Testis (tissue), 3 donors: ENCODE data around the gene DDX55. TPM values are rescaled to one million over a fixed set of nuclear protein-coding genes. Genes with fewer than 3 reads are reported as not detected.

Experiments
- DNase-seq: peaks from one replicate; pipeline ENCODE4 v3.0.0-alpha.2; 2019
- H3K27ac ChIP-seq, 2 donors: fragments of 200-600 bp; sonication (generic); one replicate each; pipeline ENCODE4 v1.5.1; 2019
- H3K27me3 ChIP-seq: fragments of 200-600 bp; sonication (generic); one replicate; pipeline ENCODE4 v1.5.1; 2019
- H3K36me3 ChIP-seq: fragments of 200-600 bp; sonication (generic); one replicate; pipeline ENCODE4 v1.5.1; 2017; ENCODE audit warnings: low read depth; ENCODE audit errors: missing control alignments
- H3K4me1 ChIP-seq: fragments of 200-600 bp; sonication (generic); one replicate; pipeline ENCODE4 v1.5.1; 2019
- H3K4me3 ChIP-seq, 2 donors: fragments of 200-600 bp; sonication (generic); one replicate each; pipeline ENCODE4 v1.5.1; 2017 to 2019
- H3K9me3 ChIP-seq: fragments of 200-600 bp; sonication (generic); one replicate; pipeline ENCODE4 v1.5.1; 2017
- POLR2A ChIP-seq: fragments of 450-650 bp; IDR thresholded peaks from one replicate; pipeline ENCODE4 v1.6.1; 2017; ENCODE audit warnings: antibody characterized with exemption, mild to moderate bottlenecking, moderate library complexity
- whole genome bisulfite sequencing, 2 donors: methylation state at CpG; one replicate each; pipeline ENCODE4 v1.1.5; 2018; 5-methylcytosine and 5-hydroxymethylcytosine counted together
- intact Hi-C: fragments of 100-400 bp; cut with DNase I; formaldehyde crosslinking; loops from one replicate; pipeline ENCODE4 v1.15.1; 2023; ENCODE audit warnings: low total_unique reads
- polyA plus RNA-seq: library from polyadenylated mRNA; stranded (reverse); fragments of 350-450 nt; fragmentation: Illumina TruSeq; extraction: RNeasy Lipid Tissue Mini Kit (QIAGEN cat#74804); gene quantifications from one replicate; pipeline ENCODE4 v1.2.3, GENCODE V29; 2014; ENCODE audit warnings: low read depth, low replicate concordance; ENCODE audit not compliant: insufficient read depth
- total RNA-seq, 2 donors: library from RNA; depleted of rRNA; stranded (reverse); fragments of >200 nt; gene quantifications; one replicate each; pipeline ENCODE4 v1.2.3, GENCODE V29; 2016
- TF ChIP-seq, protein P1 (sequence below), 3 experiments: fragments of 450-650 bp in 2 of 3; fragments of 200-600 bp in 1 of 3; sonication (generic) in 1 of 3; IDR thresholded peaks; one replicate each; pipeline ENCODE4 v1.5.1; 2016 to 2019; ENCODE audit warnings: antibody characterized with exemption in 3 of 3, mild to moderate bottlenecking in 2 of 3, moderate library complexity in 1 of 3

Gene DDX55
- total and polyA plus RNA-seq, 3 donors from 2014 or later: 13.4 to 32.6 (median 22.2) TPM

DNA sequence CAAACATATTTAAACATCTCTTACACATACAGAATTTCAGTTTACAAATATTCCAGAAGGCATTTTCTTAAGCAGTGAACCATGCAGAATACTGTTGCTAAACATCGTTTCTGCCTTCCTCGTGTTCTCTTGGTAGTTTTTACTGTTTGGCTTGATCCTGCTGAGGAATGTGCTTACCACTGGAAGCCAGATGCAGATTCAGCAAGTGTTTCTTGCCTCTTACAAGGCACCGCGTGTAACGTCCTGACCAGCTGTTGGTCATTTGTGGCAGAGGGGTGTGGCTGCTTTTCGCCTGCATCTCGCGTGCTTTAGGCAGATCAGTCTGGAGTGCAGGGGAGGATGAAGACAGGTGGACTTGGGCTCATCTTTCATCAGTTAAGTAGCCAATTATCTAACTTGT is 19.2 kb downstream of the DDX55 start:
- DNase-seq: no peak
- Histone ChIP-seq H3K9me3 (no peaks in the 10 kb centered on the region), H3K27ac (no peak overlapping the region), H3K4me1 (no peaks in the 10 kb centered on the region), H3K27me3 (no peaks in the 10 kb centered on the region), H3K36me3 (no peaks in the 10 kb centered on the region), H3K4me3 (no peak overlapping the region)
- intact Hi-C loops: no loop called here
- WGBS, 2 donors: 57 to 71% methylated on average over 8 of the region's 8 CpGs
- no peak for TF ChIP-seq POLR2A
- TF ChIP-seq, protein P1, sequence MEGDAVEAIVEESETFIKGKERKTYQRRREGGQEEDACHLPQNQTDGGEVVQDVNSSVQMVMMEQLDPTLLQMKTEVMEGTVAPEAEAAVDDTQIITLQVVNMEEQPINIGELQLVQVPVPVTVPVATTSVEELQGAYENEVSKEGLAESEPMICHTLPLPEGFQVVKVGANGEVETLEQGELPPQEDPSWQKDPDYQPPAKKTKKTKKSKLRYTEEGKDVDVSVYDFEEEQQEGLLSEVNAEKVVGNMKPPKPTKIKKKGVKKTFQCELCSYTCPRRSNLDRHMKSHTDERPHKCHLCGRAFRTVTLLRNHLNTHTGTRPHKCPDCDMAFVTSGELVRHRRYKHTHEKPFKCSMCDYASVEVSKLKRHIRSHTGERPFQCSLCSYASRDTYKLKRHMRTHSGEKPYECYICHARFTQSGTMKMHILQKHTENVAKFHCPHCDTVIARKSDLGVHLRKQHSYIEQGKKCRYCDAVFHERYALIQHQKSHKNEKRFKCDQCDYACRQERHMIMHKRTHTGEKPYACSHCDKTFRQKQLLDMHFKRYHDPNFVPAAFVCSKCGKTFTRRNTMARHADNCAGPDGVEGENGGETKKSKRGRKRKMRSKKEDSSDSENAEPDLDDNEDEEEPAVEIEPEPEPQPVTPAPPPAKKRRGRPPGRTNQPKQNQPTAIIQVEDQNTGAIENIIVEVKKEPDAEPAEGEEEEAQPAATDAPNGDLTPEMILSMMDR (IDR thresholded peaks at IDR 0.05): no peak

DNA sequence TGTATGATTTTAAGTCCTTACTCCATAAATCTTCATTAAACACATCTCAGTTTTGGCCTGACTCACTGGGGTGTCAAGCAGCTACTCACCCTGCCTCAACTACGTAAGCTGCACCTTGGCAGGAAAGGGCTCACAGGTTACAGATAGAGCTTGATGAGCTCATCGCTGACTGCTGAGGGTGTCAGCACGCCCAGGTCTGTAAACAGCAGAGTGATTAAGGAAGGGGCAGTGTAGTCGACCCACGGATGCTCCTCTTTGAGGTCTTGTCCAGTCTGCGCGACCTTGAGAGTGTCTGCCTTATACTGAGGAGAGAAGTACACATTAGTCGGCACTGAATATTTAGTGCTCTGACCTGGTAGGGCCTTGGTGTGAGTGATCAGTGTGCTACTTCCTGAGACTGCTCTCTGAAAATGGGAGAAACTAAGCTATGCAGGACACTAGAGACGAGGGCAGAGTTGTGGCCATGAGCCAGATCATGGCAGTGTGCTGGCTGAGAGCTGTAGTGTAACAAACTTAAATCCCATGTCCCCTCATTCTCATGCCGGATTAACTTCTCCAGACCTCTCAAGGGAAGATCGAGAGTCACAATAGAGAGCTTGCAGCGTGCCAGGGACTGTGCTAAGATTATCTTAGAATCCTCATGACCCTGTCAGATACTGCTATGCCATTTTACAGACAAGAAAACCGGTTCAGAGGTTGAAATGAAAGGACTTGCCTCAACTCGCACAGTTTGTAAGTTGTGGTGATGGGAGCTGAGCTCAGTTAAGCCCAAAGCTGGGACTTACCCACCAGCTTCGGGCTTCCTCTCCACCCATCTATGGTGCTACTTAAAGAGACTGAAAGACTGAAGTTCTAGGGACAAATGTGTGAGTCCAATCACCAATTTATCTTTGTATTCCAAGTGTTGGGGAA is 20.0 kb downstream of the DDX55 start:
- Histone ChIP-seq H3K9me3 (no peaks in the 10 kb centered on the region), H3K27ac (no peak overlapping the region), H3K4me3 (no peak overlapping the region), H3K36me3 (no peaks in the 10 kb centered on the region), H3K4me1 (no peaks in the 10 kb centered on the region), H3K27me3 (no peaks in the 10 kb centered on the region)
- WGBS, 2 donors: 75 to 80% methylated on average over 15 of the region's 15 CpGs
- TF ChIP-seq POLR2A: no peak
- TF ChIP-seq, protein P1 (IDR thresholded peaks at IDR 0.05): no peak
- intact Hi-C loops: no loop called here
- no peak for DNase-seq

DNA sequence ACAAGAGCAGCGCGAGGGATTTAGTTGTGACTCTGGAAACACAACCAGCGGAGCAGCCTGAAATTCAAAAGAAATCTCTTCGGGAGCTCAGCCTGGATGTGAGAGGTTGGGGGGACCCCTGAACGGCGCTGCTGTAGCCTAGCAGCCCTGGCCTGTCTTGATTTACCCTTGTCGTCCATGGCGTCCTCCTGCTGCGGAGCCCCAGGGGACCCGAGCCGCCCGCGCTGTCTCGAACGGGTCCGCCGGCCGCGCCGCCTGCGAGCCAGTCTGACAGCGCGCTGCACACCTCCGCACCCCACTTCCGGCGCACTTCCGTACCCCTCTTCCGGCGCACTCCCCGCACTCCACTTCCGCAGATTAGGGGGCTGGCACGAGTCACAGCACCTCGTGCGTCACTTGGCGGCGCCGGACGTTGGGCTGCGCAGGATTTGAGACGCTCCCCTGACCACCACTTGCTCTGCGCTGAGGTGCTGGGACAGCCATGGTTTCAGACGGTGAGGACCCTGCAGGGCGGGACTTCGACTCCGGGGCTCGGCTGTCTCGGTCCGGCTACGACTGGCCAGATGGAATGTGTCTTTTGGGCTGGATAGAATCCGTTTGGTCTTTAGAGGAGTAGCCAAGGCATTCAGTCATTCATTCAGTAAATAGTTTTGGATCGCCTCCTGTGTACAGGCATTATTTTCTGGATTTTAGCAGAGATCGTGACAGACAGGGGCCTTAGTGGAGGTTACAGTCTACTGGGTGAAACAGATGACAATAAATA is 31.7 kb downstream of the DDX55 start, which contains the start of the genes EIF2B1 and GTF2H3:
Gene EIF2B1 (minus strand): TSS at position 308 of the 763 bp plus-strand sequence. CDS start 129 bp downstream, at position 179.
Gene GTF2H3 (plus strand): TSS at position 451 of the 763 bp plus-strand sequence. CDS start 31 bp downstream, at position 482.
- Histone ChIP-seq H3K36me3 (no peaks in the 10 kb centered on the region), H3K4me1 (peaks cover 11% of the 10 kb centered on the region), H3K27ac (peak within 1 kb of the TSS; percentile 27 to 32), H3K9me3 (no peaks in the 10 kb centered on the region), H3K27me3 (no peaks in the 10 kb centered on the region), H3K4me3 (peak within 1 kb of the TSS; percentile 75 to 89)
- TF ChIP-seq POLR2A: no peak
- TF ChIP-seq, protein P1 (IDR thresholded peaks at IDR 0.05): peak in 1 of 3 experiments; percentile 9
- peak; percentile 98 for DNase-seq
- 0% methylated on average over 18 to 52 of the region's 52 CpGs for WGBS, 2 donors
- intact Hi-C loops: no loop called here

DNA sequence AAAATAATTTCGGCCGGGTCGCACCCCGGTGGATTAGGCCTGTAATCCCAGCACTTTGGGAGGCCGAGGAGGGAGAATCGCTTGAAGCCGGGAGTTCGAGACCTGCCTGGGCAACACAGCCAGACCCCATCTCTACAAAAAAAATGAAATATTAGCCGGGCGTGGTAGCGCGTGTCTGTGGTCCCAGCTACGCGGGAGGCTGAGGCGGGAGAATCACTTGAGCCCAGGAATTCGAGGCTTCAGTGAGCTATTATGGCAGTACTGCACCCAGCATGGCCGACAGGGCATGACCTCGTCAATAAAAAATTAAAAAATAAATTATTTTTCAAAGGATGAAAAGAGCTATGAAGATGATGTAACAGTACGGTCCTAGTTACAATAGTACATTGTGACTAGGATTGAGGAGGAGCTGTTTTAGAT is 32.3 kb downstream of the DDX55 start:
- Histone ChIP-seq H3K4me3 (peak overlapping the region; percentile 75 to 89), H3K36me3 (no peaks in the 10 kb centered on the region), H3K4me1 (peaks cover 11% of the 10 kb centered on the region), H3K27ac (peak overlapping the region; percentile 27 to 32), H3K27me3 (no peaks in the 10 kb centered on the region), H3K9me3 (no peaks in the 10 kb centered on the region)
- DNase-seq: no peak
- intact Hi-C loops: no loop called here
- TF ChIP-seq, protein P1 (IDR thresholded peaks at IDR 0.05): no peak
- no peak for TF ChIP-seq POLR2A
- 7 to 10% methylated on average over 18 to 19 of the region's 19 CpGs for WGBS, 2 donors
